ENCODE results near the gene OR5H2.
"Not testable (repeated sequence)": the region's sequence is repeated elsewhere in the genome, so short reads cannot be mapped to it uniquely, and the experiment has no call there.

OR5H2 gene

DNA sequence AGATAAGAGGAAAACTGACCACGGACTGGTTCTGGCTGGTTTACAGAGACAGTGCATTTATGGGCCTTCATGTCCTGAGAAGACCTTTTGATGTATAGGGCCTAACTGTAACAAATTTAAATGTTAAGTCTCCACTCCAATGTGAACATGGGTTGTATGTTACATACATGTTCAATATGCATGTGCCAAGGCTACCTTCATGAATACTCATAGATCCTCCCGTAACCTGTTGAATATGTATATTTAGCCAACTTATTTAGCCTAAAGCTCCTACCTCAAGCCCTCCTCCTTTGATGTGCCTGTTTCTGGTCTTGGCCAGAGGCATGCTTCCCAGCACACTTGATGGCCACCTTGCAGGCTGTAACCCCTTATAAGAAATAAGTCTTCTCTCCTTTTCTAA, at the start of gene OR5H2:
Gene OR5H2, plus strand, starts transcription at position 301 of the 400 bp plus-strand sequence. CDS start 398 bp downstream, outside the sequence.
- DNase-seq: no peak

DNA sequence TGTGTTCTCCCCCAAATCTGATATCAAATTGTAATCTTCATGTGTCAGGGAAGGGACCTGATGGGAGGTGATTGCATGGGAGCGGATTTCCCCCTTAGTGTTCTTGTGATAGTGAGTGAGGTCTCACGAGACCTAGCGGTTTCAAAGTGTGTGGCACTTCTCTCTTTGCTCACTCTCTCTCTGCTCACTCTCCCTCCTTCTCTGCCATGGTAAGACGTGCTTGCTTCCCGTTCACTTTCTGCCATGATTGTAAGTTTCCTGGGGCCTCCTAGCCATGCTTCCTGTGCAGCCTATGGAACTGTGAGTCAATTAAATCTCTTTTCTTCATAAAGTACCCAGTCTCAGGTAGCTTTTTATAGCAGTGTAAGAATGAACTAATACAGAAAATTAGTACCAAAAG, 48.8 kb upstream of the OR5H2 start:
- DNase-seq: peak; percentile 8

DNA sequence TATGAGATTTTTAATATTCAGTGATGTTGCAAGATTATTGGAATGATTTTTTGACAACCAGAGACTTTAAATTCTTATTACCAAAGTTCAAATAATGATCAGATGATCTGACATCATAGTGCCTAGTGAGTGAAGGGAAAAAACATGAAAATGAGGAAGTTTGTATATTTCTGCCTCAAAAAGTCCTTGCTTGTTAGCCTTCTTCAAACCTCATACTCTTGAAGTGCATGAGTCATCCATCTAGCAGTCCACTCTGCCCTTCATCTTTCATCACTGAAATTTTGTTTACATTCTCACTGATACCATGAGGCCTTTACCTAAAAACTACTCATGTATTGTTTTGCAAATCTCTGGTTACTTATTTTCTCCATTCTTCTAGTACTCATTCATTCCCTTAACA, 42.2 kb upstream of the OR5H2 start:
- peak; percentile 9 for DNase-seq

DNA sequence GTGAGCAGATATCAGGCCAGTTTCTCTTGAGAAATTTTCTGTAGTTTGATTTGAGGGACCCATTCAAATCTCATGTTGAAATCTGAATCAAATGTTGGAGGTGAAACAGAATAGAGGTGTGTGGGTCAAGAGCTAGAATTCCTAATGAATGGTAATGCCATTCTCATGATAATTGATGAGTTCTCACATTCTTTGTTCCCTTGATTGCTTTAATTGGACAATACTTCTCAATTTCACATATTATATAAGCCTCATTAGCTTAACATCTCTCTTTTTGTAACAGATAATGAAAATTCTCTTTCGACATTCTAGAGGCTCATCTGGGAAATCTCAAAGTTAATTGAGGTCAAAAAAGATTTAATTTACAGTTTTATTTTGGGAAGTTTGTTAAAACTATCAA, 40.1 kb upstream of the OR5H2 start:
- DNase-seq: no peak

DNA sequence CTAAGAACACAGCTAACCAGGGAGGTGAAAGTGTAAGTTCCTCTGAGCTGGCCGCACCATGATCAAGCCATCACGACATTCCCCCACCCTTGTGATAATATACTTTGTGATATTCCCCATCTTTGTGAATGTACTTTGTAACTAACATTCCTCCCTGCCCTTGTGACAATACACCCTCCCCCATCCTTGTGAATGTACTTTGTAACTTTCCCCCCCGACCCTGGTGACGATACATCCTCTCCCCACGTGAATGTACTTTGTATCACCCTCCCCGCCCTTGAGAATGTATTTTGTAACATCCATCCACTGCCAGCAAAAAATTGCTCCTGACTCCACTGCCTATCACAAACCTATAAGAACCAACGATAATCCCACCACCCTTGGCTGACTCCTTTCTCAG, 38.5 kb upstream of the OR5H2 start:
- DNase-seq: no peak

DNA sequence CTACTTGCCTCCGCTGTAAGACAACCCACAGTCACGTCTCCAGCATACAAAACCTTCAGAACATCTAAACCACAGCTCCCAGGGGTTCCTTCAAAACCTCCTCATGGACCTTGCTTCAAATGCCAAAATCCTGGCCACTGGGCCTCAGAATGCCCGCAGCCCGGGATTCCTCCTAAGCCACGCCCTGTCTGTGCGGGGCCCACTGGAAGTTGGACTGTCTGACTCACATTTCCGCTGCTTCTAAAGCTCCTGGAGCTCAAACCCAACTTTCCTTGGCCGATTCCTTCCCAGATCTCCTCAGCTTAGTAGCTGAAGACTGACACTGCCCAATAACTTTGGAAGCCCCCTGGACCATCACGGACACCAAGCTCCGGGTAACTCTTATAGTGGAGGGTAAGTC, 36.2 kb upstream of the OR5H2 start:
- no peak for DNase-seq

DNA sequence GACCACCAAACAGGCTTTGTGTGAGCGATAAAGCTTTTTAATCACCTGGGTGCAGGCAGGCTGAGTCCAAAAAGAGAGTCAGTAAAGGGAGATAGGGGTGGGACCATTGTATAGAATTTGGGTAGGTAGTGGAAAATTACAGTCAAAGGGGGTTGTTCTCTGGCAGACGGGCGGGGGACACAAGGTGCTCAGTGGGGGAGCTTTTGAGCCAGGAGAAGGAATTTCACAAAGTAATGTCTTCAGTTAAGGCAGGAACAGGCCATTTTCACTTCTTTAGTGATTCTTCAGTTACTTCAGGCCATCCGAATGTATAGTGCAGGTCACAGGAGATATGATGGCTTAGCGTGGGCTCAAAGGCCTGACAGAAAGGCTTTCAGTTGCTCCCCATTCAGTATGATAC, 26.3 kb upstream of the OR5H2 start:
- not testable (repeated sequence) for DNase-seq

DNA sequence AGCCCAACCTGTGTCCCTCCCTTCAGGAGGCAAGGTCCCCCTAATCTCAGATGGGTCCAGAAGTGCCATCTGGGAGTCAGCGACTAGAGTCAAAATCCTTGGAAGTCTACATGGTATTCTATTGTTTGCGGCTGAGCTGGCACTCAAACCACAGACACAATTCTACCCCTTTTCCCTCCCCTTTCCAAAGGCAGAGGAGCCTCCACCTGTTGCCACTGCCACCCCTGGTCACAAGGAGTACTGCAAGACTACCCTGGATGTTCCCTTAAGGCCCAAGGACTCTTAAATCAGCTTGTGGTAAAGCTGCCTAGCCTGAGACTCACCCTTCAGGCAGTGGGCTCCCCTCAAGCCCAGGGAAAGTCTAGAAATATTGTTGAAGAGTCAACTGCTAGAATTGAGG, 22.6 kb upstream of the OR5H2 start:
- peak; percentile 26 for DNase-seq

DNA sequence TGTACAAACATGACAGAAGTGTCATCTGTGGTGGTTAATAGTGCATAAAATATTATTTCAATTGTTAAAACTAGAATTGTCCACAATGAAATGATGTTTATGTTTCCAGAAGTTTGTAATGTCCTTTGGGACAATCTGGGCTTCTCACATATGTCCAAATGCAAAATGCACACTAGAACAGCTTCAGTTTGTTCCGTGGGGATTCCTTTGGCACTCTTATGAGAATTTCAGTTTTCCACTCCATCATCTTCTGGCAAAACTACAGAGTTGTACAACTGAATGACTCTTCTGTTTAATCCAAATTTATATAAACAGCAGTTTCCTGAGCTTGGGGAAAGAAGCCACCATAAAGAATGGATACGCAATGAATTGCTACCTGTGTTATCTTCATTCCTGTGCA, 20.3 kb upstream of the OR5H2 start:
- DNase-seq: no peak

DNA sequence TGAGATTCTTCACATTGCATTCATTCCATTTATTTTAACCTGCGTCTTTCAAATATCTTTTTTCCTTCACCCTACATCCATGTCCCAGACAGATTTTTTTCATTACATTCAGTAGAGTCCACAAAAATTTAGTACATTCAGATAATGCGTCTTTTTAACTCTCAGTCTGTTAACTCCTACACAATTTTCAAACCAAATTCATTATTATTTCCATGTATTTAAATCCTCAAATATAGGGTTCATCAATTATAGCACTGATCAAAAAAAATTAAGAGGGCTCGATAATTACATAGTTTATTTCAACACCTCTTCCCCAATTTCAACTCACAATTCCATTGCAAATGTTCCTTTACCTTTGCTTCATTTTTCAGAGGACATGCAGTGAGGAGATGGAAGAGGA, 18.4 kb upstream of the OR5H2 start, which contains the start of gene OR5H6:
Gene OR5H6, plus strand, starts transcription at position 301 of the 400 bp plus-strand sequence. Its CDS starts 89 bp downstream, at position 390.
- no peak for DNase-seq

DNA sequence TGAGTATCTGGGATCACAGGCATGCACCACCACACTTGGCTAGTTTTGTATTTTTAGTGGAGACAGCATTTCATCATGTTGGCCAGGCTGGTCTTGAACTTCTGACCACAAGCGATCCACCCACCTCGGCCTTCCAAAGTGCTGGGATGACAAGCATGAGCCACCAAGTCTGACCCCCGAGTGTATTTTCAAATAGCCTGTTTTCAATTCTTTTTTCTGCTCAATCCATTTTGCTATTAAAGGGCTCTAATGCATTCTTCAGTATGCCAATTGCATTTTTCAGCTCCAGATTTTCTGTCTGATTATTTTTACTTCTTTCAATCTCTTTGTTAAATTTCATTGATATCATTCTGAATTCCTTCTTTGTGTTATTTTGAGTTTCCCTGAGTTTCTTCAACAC, 12.5 kb upstream of the OR5H2 start:
- no peak for DNase-seq

DNA sequence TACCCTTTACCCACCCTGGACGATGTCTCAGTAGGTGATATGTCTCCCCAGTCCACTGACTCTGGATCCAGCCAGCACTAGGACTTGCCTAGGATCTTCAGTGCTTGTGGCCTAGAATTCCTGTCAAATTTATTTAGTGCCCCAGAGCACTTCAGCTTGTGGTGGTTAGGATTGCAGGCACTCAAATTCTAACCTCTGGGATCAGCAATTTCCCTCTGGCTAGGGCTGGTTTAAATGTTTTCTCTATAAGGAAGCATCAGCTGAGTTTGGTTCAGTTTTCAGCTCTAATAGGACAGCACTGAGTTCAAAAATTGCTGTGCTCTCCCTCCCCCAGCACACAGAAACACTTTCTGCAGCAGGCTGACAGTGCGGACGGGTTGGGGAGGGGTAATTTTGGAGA, 10.2 kb upstream of the OR5H2 start:
- no peak for DNase-seq

DNA sequence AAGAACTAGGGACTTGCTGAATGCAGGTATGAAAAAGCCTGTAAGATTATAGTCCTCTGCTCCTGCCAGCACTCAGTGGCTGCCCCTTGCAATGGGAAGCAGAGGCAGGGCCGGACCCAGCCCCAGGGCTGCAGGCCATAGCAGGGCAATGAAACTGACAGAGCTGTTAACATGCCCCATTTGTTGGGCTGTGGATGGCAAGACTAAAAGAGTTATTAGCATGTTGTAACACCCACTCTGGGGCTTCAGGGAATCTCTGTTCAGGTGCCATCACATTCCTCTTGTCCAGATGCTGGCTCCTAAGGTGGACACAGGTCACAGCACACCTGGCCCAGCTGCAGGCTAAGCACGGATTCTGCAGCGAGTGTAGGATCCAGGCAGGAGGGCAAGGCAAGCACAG, 7.4 kb upstream of the OR5H2 start:
- no peak for DNase-seq

DNA sequence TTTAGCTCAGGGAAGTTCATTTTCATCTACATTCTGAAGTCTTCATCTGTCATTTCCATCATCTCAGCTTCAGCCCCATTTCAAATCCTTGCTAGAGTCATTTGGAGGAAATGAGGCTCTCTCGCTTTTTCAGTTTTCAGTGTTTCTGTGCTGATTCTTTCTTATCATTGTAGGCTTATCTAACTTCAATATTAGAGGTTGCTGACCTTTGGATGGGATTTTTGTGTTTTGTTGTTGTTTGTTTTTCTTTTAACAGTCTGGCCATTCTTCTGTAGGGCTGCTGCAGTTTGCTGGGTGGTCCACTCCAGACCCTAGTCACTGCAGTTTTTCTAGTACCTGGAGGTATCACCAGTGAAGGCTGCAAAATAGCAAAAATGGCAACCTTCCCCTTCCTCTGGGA, 8.6 kb downstream of the OR5H2 start:
- DNase-seq: no peak

DNA sequence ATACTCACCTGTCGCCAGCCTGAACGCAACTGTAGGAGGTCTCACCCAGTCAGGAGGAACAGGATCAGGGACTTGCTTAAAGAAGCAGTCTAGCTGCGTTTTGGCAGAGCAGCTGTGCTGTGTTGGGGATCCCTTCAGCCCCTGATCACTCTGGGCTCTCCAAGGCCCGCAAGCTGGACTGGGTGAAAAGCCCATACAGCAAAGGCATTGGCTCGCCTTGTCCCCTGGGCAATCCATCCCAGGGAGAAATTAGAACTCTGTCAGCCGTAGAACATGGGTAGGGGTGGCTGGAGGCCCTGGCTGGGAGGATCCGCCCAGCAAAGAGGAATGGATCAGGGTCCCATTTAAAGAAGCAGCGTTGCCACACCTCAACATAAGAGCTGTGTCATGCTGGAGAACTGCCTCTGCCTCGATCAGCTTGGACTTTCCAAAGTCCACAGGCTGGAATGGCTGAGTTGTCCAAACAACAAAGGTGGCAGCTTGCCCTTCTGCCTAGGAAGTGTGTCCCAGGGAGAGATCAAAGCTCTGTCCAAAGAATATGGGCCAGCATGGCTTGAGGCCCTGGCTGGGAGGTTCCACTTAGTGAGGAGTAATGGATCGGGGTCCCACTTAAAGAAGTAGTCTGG, 9.1 kb downstream of the OR5H2 start:
- no peak for DNase-seq

DNA sequence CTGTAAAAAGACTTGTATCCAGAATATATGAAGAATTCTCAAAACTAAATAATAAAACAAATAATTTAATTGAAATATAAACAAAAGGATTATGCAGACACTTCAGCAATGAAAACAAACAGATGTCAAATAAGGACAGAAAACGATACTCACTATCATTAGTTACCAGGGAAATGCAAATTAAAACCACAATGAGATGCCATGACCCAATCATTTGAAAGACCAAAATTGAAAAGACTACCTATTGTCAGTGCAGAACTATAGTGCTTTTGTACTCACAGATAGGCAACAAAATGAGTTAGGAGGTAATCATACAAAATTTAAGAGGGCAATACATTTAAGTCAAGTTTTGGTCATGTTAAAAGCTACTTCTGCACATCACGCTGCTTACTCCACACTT, 39.8 kb downstream of the OR5H2 start:
- DNase-seq: no peak

DNA sequence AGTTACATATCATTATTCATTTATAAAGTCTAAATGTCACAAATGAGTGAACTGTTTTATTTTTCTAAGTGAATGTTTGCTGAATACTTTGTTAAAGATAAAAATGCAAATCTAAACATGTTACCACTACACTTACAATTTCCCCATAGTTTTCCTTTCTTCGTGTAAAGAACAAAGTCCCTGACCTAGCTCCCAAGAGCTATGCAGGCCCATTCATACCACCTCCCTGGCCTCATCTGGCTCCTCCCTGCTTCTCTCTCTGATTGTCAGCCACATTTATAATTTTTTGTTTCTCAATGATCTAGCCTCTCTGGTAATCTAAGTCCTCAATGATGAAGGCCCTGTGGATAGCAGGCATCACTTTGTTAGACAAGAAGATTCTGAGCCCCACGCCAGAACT, 40.4 kb downstream of the OR5H2 start:
- DNase-seq: no peak

DNA sequence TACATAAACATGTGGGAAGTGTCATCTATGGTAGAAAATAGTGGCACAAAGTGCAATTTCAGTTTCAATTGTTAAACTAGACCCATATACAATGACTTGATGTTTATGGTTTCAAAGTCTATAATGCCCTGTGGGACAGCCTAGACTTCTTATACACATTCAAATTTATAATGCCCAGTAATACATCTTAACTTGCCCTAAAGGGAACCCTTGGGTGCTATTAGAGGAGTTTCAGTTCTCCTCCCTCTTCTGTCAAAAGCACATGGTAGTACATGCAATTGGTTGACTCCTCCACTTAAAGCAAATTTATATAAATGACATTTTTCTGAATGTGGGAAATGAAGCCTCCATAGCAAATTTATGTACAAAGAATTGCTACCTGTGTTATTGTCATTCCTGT, 41.1 kb downstream of the OR5H2 start:
- no peak for DNase-seq

DNA sequence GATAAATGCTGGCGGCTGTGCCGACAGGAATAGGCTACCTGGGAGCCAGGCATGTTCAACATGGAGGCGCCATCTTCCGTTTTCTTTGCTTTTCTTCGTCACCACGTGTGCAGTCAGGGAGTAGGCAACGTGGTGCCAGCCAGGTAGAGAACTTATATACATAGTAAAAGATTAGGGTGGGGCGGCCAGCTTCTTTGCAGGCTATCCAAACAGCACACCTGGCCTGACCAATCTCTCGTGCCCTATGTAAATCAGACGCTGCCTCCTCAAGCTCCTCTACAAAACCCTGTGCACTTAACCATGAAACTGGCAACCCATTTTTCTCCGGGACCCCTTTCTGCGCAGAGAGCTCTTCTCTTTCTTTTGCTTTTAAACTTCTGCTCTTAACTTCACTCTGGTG, 42.8 kb downstream of the OR5H2 start:
- no peak for DNase-seq

DNA sequence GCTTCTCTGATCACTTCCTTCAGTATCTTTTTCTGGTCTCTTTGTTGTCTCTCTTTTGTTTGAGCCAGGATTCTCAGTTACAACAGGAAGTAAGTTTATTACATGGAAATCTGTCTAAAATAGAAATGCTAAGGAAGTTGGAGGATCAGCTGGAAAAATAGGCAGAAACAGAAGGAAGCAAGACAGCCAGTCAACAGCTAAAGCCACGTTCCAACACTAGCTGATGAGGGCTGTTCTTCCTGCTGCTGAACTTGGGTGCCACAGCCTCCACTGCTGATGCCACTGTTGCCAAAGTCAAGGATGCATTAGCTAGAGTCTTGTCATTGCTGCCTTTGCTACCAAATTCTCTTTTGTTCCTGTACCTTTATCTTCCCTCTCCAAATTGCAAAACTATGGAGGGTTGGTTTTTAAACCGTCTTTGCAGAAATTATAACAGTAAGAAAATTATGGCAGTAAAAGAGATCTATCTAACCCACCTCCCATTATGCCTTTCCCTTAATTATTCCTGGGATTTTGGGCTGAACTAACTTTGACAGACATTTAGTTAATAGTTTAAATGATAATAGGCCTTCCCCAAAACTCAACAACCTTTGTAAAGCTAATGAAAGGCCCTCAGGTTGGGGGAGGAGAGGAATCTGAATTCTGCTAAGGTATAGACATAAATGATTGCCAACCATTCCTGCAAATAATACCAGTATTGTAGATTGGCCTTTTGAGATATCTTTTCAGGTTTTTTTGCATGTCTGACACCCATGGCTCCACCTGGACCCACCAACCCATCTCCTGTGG, 44.0 kb downstream of the OR5H2 start:
- DNase-seq: no peak

DNA sequence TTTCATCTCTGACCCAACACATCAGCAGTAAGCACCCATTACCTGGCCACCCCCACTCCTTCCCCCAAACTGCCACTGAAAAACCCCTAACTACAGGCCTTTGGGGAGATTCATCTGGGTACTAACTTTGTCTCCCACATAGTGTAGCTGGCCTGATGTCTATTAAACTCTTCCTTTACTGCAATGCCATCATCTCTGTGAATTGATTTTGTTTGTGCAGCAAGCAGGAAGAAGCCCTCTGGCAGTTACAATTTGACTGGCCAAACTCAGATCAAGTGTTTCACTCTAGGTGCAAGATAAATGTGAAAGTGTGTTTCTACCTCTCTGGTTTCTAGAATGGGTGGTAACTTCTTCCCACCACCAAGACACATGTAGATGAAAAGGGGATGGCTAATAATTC, 44.6 kb downstream of the OR5H2 start:
- no peak for DNase-seq

DNA sequence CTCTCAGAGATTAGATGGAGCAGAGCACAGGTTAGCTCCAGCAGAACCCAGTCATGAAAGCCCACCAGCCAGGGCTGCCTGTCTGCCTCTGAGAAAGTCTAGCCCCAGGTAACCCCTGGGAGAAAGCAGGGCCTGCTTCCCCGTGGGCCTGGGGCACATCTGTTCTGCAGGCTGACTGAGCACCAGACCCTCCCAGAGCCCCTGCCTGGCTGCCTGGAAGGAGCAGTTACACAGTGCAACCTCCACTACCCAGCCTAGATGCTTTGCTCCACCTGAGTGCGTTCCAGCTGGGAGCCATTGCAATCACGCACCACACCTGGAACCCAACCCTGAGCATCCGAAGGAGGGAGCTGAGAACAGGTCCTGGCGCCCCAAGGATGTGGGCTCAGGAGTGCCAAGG, 46.6 kb downstream of the OR5H2 start:
- DNase-seq: no peak

DNA sequence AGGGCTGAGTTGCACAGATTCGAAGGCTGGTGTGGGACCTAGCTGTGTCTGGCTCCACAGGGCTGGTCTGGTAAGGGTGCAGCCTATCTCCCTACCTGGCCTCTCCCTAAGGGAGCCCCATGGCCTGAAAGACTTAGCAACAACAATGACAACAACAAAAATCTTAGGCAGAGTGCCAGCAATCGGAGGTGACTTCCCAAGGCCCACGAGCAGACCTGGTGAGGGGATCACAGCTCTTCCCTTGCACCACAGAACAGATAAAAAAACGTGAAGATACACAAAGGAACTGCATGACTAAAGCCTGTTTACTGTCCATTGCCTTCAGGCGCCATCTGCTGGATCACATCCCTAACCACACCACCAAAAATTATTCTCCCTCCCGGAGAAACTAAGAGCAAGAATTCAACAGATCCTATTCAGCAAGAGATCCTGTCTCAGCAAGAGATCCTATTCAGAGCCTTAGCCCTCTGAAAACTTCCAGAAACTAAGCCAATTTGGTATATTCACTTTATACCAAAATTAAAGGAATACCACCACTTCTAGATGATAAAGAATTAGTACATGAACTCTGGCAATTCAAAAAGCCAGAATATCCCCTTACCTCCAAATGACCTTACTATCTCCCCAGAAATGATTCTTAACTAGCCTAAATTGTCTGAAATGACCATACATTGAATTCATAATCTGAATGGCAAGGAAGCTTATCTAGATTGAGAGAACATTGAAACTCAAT, 47.3 kb downstream of the OR5H2 start:
- DNase-seq: peak; percentile 74

DNA sequence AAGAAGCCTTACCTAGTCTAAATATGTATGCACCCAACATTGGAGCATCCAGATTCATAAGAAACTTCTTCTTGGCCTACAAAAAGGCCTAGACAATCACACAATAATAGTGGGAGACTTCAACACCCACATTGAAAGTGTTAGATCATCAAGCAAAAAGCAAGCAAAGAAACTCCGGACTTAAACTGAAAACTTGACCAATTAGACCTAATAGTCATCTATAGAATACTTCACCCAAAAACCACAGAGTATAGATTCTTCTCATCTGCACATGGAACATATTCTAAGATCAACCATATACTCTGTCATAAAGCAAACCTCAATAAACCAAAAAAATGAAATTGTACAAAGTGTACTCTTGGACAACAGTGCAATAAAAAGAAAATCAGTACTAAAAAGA, 49.0 kb downstream of the OR5H2 start:
- no peak for DNase-seq

Measured in hematopoietic multipotent progenitor cell treated with erythropoietin and hydrocortisone succinate and interleukin-3 and kit ligand, for 4 days (in vitro differentiated cells).